ENCODE results near the gene C20orf144.

The C20orf144 gene

GRCh38 chr20:33680686-33681085 is 18.6 kb downstream of the C20orf144 start:
- Histone ChIP-seq H4K20me1 (ENCODE audit: insufficient read depth, low read length) (peaks cover 98% of the 10 kb centered on the region), H3K27me3 (ENCODE audit: insufficient read depth, low read length, poor library complexity) (no peaks in the 10 kb centered on the region), H3K9me3 (ENCODE audit: insufficient read depth, low read length, severe bottlenecking) (no peaks in the 10 kb centered on the region), H3K79me2 (ENCODE audit: insufficient read depth, low read length) (peaks cover 64% of the 10 kb centered on the region), H3K4me2 (ENCODE audit: insufficient read depth, low read length) (no peak overlapping the region), H3K36me3 (ENCODE audit: insufficient read depth, low read length) (peaks cover 96% of the 10 kb centered on the region), H3K9ac (ENCODE audit: low read depth, low read length) (no peak overlapping the region), H3K4me3 (ENCODE audit: low read depth in 1 of 2, low read length in 2 of 2) (no peak overlapping the region), H2AFZ (ENCODE audit: low read depth, low read length) (no peak overlapping the region), H3K4me1 (ENCODE audit: insufficient read depth, low read length) (peaks cover 32% of the 10 kb centered on the region), H3K27ac (ENCODE audit: low read length) (no peak overlapping the region)
- ATAC-seq (ENCODE audit: insufficient read depth, low read depth) (no peak), DNase-seq (no peak)
- TF ChIP-seq CTCF (IDR thresholded peaks at IDR 0.05; ENCODE audit: borderline replicate concordance, extremely low read depth, low read length, poor library complexity, severe bottlenecking): no peak
- no peak for TF ChIP-seq EZH2 (IDR thresholded peaks at IDR 0.05; ENCODE audit: borderline replicate concordance, low read depth, low read length, severe bottlenecking)

GRCh38 chr20:33681288-33681687 is 19.2 kb downstream of the C20orf144 start:
- Histone ChIP-seq H3K36me3 (ENCODE audit: insufficient read depth, low read length) (peaks cover 90% of the 10 kb centered on the region), H3K9ac (ENCODE audit: low read depth, low read length) (no peak overlapping the region)

GRCh38 chr20:33681728-33682353 is 19.7 kb downstream of the C20orf144 start:
- Histone ChIP-seq H3K9me3 (ENCODE audit: insufficient read depth, low read length, severe bottlenecking) (no peaks in the 10 kb centered on the region), H3K27ac (ENCODE audit: low read length) (peak overlapping the region; percentile 49), H3K4me2 (ENCODE audit: insufficient read depth, low read length) (peak overlapping the region; percentile 95), H3K27me3 (ENCODE audit: insufficient read depth, low read length, poor library complexity) (no peaks in the 10 kb centered on the region), H3K4me1 (ENCODE audit: insufficient read depth, low read length) (peaks cover 36% of the 10 kb centered on the region), H3K4me3 (ENCODE audit: low read depth in 1 of 2, low read length in 2 of 2) (no peak overlapping the region), H4K20me1 (ENCODE audit: insufficient read depth, low read length) (peaks cover 87% of the 10 kb centered on the region), H3K79me2 (ENCODE audit: insufficient read depth, low read length) (peaks cover 68% of the 10 kb centered on the region), H3K9ac (ENCODE audit: low read depth, low read length) (peak overlapping the region; percentile 23; the same call in 1 of the 2 replicates), H3K36me3 (ENCODE audit: insufficient read depth, low read length) (peaks cover 85% of the 10 kb centered on the region), H2AFZ (ENCODE audit: low read depth, low read length) (no peak overlapping the region)
- DNase-seq: no peak
- ATAC-seq (ENCODE audit: insufficient read depth, low read depth): no peak
- no peak for TF ChIP-seq EZH2 (IDR thresholded peaks at IDR 0.05; ENCODE audit: borderline replicate concordance, low read depth, low read length, severe bottlenecking)
- no peak for TF ChIP-seq CTCF (IDR thresholded peaks at IDR 0.05; ENCODE audit: borderline replicate concordance, extremely low read depth, low read length, poor library complexity, severe bottlenecking)

More at GRCh38 chr20:33681288-33681687, 19.2 kb downstream of the C20orf144 start:
- Histone ChIP-seq H3K4me1 (ENCODE audit: insufficient read depth, low read length) (peaks cover 32% of the 10 kb centered on the region), H2AFZ (ENCODE audit: low read depth, low read length) (no peak overlapping the region), H3K9me3 (ENCODE audit: insufficient read depth, low read length, severe bottlenecking) (no peaks in the 10 kb centered on the region), H3K4me2 (ENCODE audit: insufficient read depth, low read length) (no peak overlapping the region), H3K4me3 (ENCODE audit: low read depth in 1 of 2, low read length in 2 of 2) (no peak overlapping the region), H4K20me1 (ENCODE audit: insufficient read depth, low read length) (peaks cover 92% of the 10 kb centered on the region), H3K79me2 (ENCODE audit: insufficient read depth, low read length) (peaks cover 68% of the 10 kb centered on the region), H3K27me3 (ENCODE audit: insufficient read depth, low read length, poor library complexity) (no peaks in the 10 kb centered on the region), H3K27ac (ENCODE audit: low read length) (0 out of 2 replicates have a peak overlapping the region, but pooled peaks have one; percentile 5)
- no peak for ATAC-seq (ENCODE audit: insufficient read depth, low read depth)
- TF ChIP-seq CTCF (IDR thresholded peaks at IDR 0.05; ENCODE audit: borderline replicate concordance, extremely low read depth, low read length, poor library complexity, severe bottlenecking) (no peak), EZH2 (IDR thresholded peaks at IDR 0.05; ENCODE audit: borderline replicate concordance, low read depth, low read length, severe bottlenecking) (no peak)
- DNase-seq: no peak
